ENCODE data around the gene GPS1. TPM values are rescaled to one million over a fixed set of nuclear protein-coding genes. Genes with fewer than 3 reads are reported as not detected.

The GPS1 gene
- total and polyA plus RNA-seq, 11 donors, result 76.7 to 151 (median 85.0) TPM

- Histone ChIP-seq H3K4me3 (no peak overlapping the region), H3K9me3 (no peaks in the 10 kb centered on the region), H3K27ac (peak overlapping the region in 1 of 12 donors; percentile 1), H3K4me1 (peaks cover 0 to 48% (median 21%) of the 10 kb centered on the region in 12 donors), H3K36me3 (peaks cover 0 to 9% (median 0%) of the 10 kb centered on the region in 9 donors), H3K27me3 (no peaks in the 10 kb centered on the region)
- no peak for TF ChIP-seq POLR2A (IDR thresholded peaks at IDR 0.05)
- TF ChIP-seq, protein P1, sequence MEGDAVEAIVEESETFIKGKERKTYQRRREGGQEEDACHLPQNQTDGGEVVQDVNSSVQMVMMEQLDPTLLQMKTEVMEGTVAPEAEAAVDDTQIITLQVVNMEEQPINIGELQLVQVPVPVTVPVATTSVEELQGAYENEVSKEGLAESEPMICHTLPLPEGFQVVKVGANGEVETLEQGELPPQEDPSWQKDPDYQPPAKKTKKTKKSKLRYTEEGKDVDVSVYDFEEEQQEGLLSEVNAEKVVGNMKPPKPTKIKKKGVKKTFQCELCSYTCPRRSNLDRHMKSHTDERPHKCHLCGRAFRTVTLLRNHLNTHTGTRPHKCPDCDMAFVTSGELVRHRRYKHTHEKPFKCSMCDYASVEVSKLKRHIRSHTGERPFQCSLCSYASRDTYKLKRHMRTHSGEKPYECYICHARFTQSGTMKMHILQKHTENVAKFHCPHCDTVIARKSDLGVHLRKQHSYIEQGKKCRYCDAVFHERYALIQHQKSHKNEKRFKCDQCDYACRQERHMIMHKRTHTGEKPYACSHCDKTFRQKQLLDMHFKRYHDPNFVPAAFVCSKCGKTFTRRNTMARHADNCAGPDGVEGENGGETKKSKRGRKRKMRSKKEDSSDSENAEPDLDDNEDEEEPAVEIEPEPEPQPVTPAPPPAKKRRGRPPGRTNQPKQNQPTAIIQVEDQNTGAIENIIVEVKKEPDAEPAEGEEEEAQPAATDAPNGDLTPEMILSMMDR (IDR thresholded peaks at IDR 0.05), result no peak
- DNase-seq (no peak), ATAC-seq (no peak)
- intact Hi-C loops (cut with DNase I), result no loop called here
- 84 to 90% (median 88%) methylated on average over 5 to 6 of the region's 6 CpGs for WGBS, 4 donors
Measured at GRCh38 chr17:82007228-82007494, 44.5 kb upstream of the GPS1 start.

- Histone ChIP-seq H3K36me3 (peaks cover 0 to 9% (median 0%) of the 10 kb centered on the region in 9 donors), H3K27me3 (no peaks in the 10 kb centered on the region), H3K9me3 (no peaks in the 10 kb centered on the region), H3K4me1 (peaks cover 0 to 53% (median 22%) of the 10 kb centered on the region in 12 donors), H3K27ac (no peak overlapping the region), H3K4me3 (no peak overlapping the region)
- 71 to 81% (median 77%) methylated on average over 17 to 30 of the region's 30 CpGs for WGBS, 4 donors
- no peak for DNase-seq
- intact Hi-C loops (cut with DNase I), result no loop called here
- TF ChIP-seq, protein P1 (IDR thresholded peaks at IDR 0.05), result no peak
- TF ChIP-seq POLR2A (IDR thresholded peaks at IDR 0.05), result no peak
- no peak for ATAC-seq
Measured at GRCh38 chr17:82007495-82008257, 44.0 kb upstream of the GPS1 start.

DNA sequence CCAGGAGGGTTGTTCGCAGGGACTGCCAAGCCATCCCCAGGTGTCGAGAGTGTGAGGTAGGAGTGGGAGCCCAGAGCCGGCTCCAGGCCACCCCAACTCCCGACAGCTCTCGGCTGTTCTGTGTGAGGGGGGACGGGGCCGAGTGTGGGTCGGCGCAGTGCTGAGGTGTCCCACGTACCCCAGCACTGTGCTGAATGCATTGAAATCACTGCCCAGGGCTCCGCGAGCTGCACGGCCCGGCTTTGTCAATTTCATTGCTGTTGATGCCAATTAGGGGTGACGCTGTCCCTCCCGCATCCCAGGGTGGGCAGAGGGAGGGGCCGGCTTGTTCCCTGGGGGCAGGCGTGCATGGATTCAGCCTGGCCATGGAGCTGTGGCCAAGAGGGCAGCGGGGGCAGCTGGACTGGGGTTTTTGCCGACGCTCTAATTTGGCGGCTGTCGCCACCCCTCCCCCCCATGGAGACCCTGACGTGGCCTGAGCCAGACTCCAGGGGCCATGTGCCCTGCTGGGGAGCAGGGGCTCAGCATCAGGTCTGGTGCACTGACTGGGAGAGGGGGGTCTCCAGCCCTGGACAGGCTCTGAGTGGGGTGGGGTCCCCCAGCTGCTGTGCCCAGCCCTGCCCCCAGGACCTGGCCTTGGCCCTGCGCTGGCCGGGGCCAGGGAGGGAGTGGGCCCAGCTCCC is 43.3 kb upstream of the GPS1 start:
- 86 to 90% (median 88%) methylated on average over 7 to 26 of the region's 26 CpGs for WGBS, 4 donors

More for the DNA sequence above, 43.3 kb upstream of the GPS1 start:
- H3K4me3 ChIP-seq, result no peak overlapping the region
- peak overlapping the region in 1 of 12 donors; percentile 44 for H3K27ac ChIP-seq
- peaks cover 0 to 9% (median 0%) of the 10 kb centered on the region in 9 donors for H3K36me3 ChIP-seq
- H3K27me3 ChIP-seq, result no peaks in the 10 kb centered on the region
- intact Hi-C loops (cut with DNase I), result no loop called here
- H3K9me3 ChIP-seq, result no peaks in the 10 kb centered on the region
- DNase-seq, result no peak
- peaks cover 0 to 57% (median 22%) of the 10 kb centered on the region in 12 donors for H3K4me1 ChIP-seq
- ATAC-seq, result no peak
- TF ChIP-seq POLR2A (IDR thresholded peaks at IDR 0.05), result no peak
- TF ChIP-seq, protein P1 (IDR thresholded peaks at IDR 0.05), result no peak
